Fibroblast of lung (primary cell): ENCODE measurements around the gene BCAS3.

Experiments
- CTCF ChIP-seq, 2 donors: IDR thresholded peaks in 1 of 2; conservative IDR thresholded peaks in 1 of 2; 1 replicate in 1 of 2; 2 replicates in 1 of 2; pipeline ENCODE4 v1.5.1; 2011 to 2012; ENCODE audit warnings: low read length in 2 of 2, control low read depth in 1 of 2, inconsistent platforms in 1 of 2, low read depth in 1 of 2, mild to moderate bottlenecking in 1 of 2
- EZH2 ChIP-seq: IDR thresholded peaks from 2 replicates; pipeline ENCODE4 v1.5.1; 2012; ENCODE audit warnings: low read length, control low read depth, mild to moderate bottlenecking; ENCODE audit errors: missing control alignments

DNA sequence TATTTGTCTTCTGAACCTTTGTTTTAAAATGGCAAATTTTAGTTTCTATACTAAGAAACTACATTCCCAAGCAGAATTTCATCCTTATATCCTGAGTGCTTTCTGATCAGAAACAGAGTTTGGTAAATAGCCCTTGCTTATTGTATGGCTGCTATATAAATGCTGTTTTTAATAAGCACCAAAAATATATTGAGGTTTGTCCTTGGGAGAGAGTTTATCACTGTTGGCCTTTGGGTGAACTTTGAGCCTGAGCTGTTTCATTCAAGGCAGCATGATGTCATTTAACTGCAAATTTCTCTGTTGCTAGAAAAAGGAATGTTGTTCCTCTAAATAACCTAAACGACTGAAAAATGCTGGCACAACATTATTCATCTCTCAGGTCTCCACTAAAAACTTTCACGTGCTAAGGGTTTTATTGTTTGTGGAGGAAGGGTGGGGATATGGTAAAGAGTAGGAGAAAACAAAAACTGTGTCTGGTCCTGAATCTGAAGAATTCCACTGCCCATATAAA is 387.7 kb downstream of the BCAS3 start:
- TF ChIP-seq CTCF (conservative IDR thresholded peaks at IDR 0.05 in 1 of 2, IDR thresholded peaks at IDR 0.05 in 1 of 2; ENCODE audit: low read depth in 1 of 2, low read length in 2 of 2) (no peak), EZH2 (no peak)
